Esophagus muscularis mucosa (tissue), 4 donors: ENCODE measurements around the gene BMPR1A.

Experiments used
- CTCF ChIP-seq, 3 experiments: fragments of 200-600 bp in 2 of 3; fragments of 450-650 bp in 1 of 3; sonication (generic) in 2 of 3; IDR thresholded peaks; one replicate each; pipeline ENCODE4 v1.5.1; 2017 to 2019; ENCODE audit warnings: antibody characterized with exemption in 3 of 3, mild to moderate bottlenecking in 2 of 3, moderate library complexity in 1 of 3
- EP300 ChIP-seq: sonication (generic); formaldehyde crosslinking; IDR thresholded peaks from one replicate; pipeline ENCODE4 v1.6.1; 2017; ENCODE audit warnings: antibody characterized with exemption
- POLR2A ChIP-seq: fragments of 450-650 bp; IDR thresholded peaks from one replicate; pipeline ENCODE4 v1.6.1; 2017; ENCODE audit warnings: antibody characterized with exemption, moderate library complexity, mild to moderate bottlenecking, low read depth

GRCh38 chr10:86957471-86958115 is 201.2 kb downstream of the BMPR1A start, which contains the start of gene MMRN2:
- TF ChIP-seq POLR2A (no peak), CTCF (IDR thresholded peaks at IDR 0.05) (no peak), EP300 (no peak)
